ENCODE results near the gene SLC25A40.
"Not testable (repeated sequence)": the region's sequence is repeated elsewhere in the genome, so short reads cannot be mapped to it uniquely, and the experiment has no call there.

SLC25A40 gene

GRCh38 chr7:87876040-87876868 is at the start of gene SLC25A40, which contains the start of gene DBF4:
SLC25A40 (minus strand) TSS chr7:87876360; CDS start chr7:87858727, 17,633 bp downstream.
DBF4 (plus strand) TSS chr7:87876493; CDS start chr7:87876733, 240 bp downstream.
- DNase-seq (ENCODE audit: extremely low spot score, insufficient read length, low read depth) = peak; percentile 72
- FAIRE-seq = peak; percentile 98

GRCh38 chr7:87922759-87923395 is 46.7 kb upstream of the SLC25A40 start:
- not testable (repeated sequence) for DNase-seq (ENCODE audit: extremely low spot score, insufficient read length, low read depth)
- FAIRE-seq = peak; percentile 5

- FAIRE-seq = no peak
- DNase-seq (ENCODE audit: extremely low spot score, insufficient read length, low read depth) = no peak
Measured at GRCh38 chr7:87920578-87920977, 44.4 kb upstream of the SLC25A40 start.

GRCh38 chr7:87919875-87920274 is 43.7 kb upstream of the SLC25A40 start:
- no peak for FAIRE-seq
- DNase-seq (ENCODE audit: extremely low spot score, insufficient read length, low read depth) = no peak

GRCh38 chr7:87918740-87919139 is 42.6 kb upstream of the SLC25A40 start:
- DNase-seq (ENCODE audit: extremely low spot score, insufficient read length, low read depth) (no peak), FAIRE-seq (no peak)

GRCh38 chr7:87912121-87912520 is 36.0 kb upstream of the SLC25A40 start:
- no peak for DNase-seq (ENCODE audit: extremely low spot score, insufficient read length, low read depth)
- FAIRE-seq = no peak

- DNase-seq (ENCODE audit: extremely low spot score, insufficient read length, low read depth); FAIRE-seq: not testable (repeated sequence)
Measured at GRCh38 chr7:87908814-87909213, 32.7 kb upstream of the SLC25A40 start.

GRCh38 chr7:87907136-87907906 is 31.2 kb upstream of the SLC25A40 start:
- FAIRE-seq = not testable (repeated sequence)

GRCh38 chr7:87899255-87899654 is 23.1 kb upstream of the SLC25A40 start:
- FAIRE-seq = no peak
- DNase-seq (ENCODE audit: extremely low spot score, insufficient read length, low read depth) = no peak

More at GRCh38 chr7:87907136-87907906, 31.2 kb upstream of the SLC25A40 start:
- DNase-seq (ENCODE audit: extremely low spot score, insufficient read length, low read depth) = not testable (repeated sequence)

- no peak for FAIRE-seq
- no peak for DNase-seq (ENCODE audit: extremely low spot score, insufficient read length, low read depth)
Measured at GRCh38 chr7:87895363-87895762, 19.2 kb upstream of the SLC25A40 start.

GRCh38 chr7:87886875-87887274 is 10.7 kb upstream of the SLC25A40 start:
- FAIRE-seq = no peak

GRCh38 chr7:87885018-87885417 is 8.9 kb upstream of the SLC25A40 start:
- DNase-seq (ENCODE audit: extremely low spot score, insufficient read length, low read depth) = no peak
- FAIRE-seq = no peak

More at GRCh38 chr7:87886875-87887274, 10.7 kb upstream of the SLC25A40 start:
- DNase-seq (ENCODE audit: extremely low spot score, insufficient read length, low read depth) = no peak

- no peak for DNase-seq (ENCODE audit: extremely low spot score, insufficient read length, low read depth)
- FAIRE-seq = no peak
Measured at GRCh38 chr7:87882151-87882937, 6.2 kb upstream of the SLC25A40 start.

GRCh38 chr7:87878208-87878735 is 2.1 kb upstream of the SLC25A40 start:
- FAIRE-seq (no peak), DNase-seq (ENCODE audit: extremely low spot score, insufficient read length, low read depth) (no peak)

- DNase-seq (ENCODE audit: extremely low spot score, insufficient read length, low read depth) (no peak), FAIRE-seq (peak; percentile 26)
Measured at GRCh38 chr7:87877366-87878040, 1.3 kb upstream of the SLC25A40 start.

- no peak for FAIRE-seq
- no peak for DNase-seq (ENCODE audit: extremely low spot score, insufficient read length, low read depth)
Measured at GRCh38 chr7:87876869-87877234, 692 bp upstream of the SLC25A40 start.

- no peak for DNase-seq (ENCODE audit: extremely low spot score, insufficient read length, low read depth)
- peak; percentile 75 for FAIRE-seq
Measured at GRCh38 chr7:87875151-87876039, 765 bp downstream of the SLC25A40 start.

GRCh38 chr7:87874066-87874465 is 2.1 kb downstream of the SLC25A40 start:
- DNase-seq (ENCODE audit: extremely low spot score, insufficient read length, low read depth) (no peak), FAIRE-seq (peak; percentile 73)
